A204.1 (cell line): ENCODE data around the gene CCND3.

Experiments used
- FAIRE-seq: peaks from 2 replicates; lab custom pipeline; 2012; peaks lifted over from hg19 to GRCh38; lab: Jason Lieb, UNC

Gene CCND3

DNA sequence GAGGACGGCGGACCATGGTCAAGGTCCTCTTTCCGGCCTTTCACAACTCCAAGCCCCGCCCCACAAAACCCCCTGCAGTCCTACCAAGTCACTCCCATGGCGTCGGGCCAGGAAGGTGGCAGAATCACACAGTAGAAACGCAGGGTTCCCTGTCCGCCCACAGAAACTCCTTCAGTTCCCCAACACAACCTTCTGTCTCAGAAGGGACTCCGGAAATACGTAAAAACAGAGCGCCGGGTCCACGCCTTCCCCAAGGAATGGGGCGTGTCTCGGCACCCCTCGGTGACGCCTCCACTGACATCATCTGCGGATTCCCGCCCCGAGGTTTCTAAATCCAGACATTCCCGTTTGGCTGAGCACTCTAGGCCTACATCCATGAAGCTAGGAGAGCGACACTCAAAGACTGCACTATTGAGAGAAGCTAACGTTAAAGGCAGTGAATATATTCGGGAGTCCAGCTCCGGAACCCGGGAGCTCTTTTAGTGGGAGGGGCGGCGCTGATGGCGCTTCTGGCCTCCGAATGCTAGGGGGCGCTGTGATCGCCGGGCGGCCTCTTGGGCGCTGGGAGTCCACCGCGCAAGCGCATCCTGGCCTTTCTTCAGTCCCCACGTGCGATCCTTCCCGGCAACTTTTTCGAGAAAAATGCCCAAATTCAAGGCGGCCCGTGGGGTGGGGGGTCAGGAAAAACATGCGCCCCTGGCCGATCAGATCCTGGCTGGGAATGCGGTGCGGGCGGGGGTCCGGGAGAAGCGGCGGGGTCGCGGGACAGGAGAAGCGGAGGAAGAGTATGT lies 20.5 kb downstream of the CCND3 start, which contains the start of the genes BYSL and MED20:
Gene BYSL, plus strand, starts transcription at position 579 of the 791 bp plus-strand sequence. Its CDS starts 64 bp downstream, at position 643.
Gene MED20, minus strand, starts transcription at position 219 of the 791 bp plus-strand sequence. Its CDS starts 121 bp downstream, at position 98.
- FAIRE-seq: peak; percentile 82

DNA sequence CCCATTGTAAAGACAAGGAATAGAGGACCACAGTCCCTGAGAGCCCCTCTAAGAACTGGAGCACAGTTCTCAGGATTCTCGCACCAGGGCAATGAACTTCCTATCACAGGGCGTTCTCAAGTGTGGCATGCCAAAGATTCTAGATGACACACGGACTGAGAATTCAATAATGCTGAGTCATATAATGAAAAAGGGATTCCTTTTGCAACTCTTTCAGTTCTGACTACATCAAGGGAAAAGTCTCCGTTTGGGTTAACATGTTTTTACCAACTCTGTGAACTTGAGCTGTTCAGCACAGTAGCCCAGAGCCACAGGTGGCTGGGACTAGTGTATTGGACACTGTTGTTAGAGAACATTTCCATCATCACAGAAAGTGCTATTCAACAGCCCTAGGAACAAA lies 24.1 kb downstream of the CCND3 start:
- FAIRE-seq: no peak

DNA sequence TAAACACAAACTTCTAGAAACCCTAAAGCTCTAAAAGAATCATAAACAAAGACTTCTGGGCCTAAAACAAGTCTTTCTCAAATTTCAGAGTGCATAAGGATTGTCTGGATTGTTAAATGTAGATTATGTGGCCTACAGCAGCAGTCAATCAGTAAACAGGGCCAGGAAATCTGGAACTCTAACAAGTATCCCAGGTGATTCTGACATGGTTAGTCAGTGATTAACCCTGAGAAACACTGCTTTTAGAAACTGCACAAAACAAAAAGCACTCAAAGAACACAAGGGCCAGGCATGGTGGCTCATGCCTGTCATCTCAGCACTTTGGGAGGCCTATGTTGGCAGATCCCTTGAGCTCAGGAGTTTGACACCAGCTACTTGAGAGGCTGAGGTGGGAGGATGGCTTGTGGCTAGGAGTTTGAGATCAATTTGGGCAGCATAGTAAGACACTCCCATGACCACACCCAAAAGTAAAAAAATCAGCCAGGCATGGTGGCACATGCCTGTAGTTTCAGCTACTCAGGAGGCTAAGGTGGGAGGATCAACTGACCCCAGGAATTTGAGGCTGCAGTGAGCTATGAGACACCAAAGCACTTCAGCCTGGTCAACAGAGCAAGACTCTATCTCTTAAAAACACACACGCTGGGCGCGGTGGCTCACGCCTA lies 26.6 kb downstream of the CCND3 start:
- FAIRE-seq: no peak

DNA sequence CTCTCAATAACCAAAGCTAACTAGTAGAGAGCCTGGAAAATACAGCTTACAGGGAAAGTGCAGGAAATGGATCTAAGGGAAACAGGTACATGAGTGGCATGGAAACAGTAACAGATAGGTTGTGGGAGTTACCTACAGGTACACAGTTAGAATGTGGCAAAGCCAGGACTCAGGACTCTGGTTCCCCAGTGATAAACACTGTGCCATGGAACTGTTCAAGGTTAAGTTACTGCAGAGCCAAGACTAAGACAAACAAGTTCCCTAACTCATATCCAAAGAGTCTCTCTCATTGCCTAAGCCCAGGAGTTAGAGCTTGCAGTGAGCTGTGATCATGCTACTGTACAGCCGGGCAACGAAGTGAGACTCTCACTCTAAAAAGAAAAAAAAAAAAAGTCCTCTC lies 27.3 kb downstream of the CCND3 start:
- no peak for FAIRE-seq

DNA sequence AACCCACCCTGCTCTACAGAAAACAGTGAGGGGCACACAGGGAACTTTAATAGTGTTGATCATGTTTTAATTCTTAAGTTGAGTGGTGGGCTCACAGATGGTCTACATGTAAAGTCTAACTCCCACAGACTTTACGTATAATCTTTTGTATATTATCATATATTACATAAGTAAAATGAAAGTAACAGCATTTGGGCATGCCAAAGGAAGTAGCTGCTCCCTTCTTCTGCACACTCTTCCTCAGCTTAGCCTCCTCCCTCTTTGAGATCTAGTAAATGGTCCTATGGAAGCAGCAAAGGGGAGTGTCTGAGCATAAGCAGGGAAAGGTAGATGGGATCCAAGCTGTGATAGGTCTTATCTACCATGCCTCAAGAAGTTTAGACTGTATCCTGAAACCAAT lies 31.9 kb downstream of the CCND3 start:
- FAIRE-seq: no peak

DNA sequence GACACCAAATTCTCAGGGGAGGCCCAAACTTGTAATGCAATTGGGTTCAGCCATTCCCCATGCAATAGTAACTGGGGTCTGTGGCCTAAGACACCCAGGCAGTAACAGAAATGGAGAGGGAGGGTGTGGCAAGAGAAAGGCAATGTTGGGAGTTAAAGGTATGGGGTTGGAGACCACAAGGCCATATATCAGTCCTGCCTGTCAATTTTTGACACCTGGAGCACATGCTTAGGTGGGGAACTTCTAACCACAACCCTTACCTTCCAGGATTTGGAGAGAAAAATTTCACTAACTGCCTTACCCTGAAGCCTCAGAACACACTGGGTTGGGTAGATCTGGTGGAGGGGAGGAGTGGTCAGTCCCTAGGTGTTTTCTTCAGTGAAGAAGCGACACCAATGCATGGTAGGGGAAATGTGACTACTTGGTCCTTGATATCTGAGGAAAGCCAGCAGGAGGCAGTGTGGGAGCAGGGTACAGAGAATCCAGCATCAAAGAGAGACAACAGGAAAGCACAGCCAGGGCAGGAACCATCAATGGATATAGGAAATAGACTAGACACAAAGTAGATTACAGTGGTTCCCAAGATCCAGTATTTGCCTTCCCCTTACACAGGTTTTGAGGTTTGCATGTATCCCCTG lies 39.6 kb downstream of the CCND3 start:
- no peak for FAIRE-seq

DNA sequence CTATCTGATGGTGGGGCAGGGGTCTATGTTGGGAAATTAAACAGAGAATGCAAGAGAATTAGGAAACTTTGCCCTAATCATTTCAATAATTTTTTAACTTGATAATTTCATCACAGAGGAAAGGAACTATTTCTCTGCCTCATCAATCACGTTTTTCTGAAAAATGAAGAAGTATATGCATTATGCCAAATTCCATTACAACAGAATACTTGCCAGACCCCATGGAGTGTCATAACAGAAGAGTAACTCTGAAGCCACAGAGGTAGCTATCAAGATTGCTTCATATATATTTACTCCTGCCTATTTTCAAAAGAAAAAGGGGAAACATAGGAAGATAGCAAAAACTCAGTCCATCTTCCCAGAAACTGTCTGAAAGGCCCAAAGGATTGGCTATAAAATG lies 40.7 kb downstream of the CCND3 start:
- FAIRE-seq: no peak

DNA sequence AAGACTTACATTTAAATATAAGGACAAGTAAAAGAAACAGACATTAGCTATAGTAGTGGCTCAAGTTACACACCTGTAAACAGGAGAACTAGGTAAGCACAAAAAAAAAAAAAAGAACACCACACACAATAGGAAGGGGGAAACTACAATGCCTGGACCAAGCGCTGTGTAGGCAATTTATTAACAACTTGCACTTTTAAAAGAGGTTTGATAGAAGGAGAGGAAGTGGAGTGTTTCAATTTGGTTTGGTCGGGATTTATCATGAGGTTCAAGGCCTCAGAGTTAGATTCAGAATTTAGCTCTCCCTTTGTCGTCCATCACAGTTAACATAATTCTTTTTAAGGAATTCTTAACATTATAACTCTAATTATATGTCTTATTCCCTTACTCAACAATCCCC lies 45.3 kb downstream of the CCND3 start:
- FAIRE-seq: no peak

DNA sequence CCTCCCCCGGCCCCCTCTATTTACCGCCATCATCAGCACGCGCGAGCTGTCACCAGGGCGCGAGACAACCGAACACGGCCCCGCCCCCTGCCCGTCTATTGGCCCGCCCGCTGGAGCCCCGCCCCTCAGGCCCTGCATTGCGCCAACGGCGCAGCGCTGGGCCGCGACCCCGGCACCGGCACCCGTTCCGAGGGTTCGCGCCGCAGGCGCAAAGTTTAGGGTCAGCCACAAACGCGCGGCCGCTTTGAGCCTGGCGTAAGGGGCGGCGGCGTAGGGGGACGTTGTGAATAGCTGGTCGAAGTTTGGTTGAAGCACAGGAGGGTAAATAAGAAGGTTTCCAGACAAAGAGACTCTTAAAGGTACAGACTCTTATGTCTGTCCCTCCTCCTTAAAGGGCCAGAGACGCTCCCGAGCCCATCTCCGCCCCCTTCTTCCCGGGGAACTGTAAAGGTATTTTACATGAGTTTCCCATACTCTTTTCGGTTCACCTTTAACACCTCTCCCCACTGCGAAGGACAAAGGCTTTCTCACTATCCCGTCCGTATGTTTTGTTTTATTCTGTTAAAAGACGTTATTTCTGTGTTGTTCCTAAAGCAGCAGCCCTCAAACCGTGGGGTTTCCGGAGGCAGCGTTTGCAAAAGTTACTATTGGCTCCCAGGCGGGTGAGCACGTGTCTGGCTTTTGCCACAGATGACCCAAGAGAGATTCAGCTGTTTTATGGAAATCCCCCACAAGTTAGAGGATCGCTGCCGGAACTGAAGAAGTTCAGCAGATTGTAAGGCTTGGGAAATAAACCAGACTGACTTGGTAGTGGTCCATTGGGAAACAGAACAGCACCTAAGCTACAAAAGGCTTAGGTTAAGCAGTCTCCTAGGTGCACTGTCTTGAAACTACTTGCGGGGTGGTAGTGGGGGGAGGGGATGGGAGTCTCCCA lies 46.0 kb downstream of the CCND3 start, which contains the start of gene USP49:
Gene USP49, minus strand, starts transcription at position 76 of the 934 bp plus-strand sequence. CDS start 88,392 bp downstream, outside the sequence.
- FAIRE-seq: no peak

DNA sequence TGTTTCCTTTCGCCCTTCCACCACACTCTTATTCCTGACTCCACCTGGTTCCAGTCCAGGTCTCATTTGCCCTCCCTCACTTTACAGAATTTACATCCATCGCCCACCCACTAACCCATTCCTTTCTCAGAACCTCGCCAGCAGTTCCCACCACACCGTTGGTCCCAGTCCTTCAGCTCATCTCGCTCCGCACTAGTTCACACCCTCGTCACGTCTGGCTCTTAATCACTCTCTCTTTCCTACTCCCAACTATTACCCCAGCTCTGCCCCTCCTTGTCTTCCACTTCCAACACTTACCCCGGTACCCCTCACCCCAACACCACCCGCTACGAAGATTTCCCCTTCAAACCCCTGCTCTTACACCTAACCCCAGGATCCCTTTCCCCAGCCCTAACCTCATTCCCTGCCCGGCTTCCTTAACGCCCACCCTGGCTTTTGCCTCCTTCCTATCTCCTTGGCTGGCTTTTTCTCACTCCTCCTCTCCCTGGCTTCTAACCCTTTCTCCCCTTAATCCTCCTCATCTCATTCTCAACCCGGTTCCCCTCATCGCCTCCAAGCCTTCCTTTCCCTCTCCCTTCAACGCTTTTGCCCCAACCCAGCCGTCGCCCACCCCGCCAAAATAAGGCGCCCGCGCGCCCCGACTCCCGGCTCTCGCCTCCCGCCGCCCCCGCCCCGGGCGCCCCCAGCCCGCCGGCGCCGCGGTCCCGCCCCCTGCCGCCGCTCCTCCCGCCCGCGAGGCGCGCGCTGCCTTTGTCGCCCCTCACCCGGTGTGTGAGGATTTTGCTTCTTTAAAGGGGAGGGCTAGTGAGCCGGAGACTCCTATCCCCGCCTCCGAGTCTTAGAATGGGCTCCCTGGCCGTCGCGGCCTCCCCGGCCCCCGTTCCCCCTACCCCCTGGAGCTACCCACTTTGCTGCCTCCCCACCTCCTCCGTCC lies 47.0 kb downstream of the CCND3 start:
- no peak for FAIRE-seq

DNA sequence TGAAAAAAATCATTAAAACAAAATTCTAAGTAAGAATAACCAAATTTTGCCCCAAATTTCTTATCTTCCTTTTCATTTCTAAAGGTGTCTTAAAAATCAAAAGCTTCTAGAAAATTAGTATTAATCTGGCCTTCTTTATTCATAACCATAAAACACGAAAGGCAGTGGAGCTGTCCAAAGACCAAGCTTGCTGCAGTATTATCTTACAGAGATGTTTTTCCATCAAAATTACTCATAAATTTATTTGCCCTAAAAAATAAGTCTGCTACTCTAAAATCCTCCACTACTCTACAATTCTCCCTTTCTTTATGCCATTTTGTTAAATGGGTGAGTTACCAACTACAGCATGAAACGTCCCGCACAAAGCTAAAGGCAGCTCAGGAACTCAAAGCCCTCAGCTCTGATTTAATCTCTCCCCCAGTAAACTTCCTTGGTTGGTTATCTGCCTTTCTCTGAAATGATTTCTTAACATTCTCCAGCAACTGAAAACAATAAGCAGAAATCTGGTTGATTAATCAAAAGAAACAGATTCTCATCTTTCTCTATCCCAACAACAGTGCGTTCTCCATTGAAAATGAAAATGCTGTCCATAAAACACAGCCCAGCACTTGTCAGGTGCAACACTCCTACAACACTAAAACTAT lies 48.6 kb downstream of the CCND3 start:
- FAIRE-seq: no peak

DNA sequence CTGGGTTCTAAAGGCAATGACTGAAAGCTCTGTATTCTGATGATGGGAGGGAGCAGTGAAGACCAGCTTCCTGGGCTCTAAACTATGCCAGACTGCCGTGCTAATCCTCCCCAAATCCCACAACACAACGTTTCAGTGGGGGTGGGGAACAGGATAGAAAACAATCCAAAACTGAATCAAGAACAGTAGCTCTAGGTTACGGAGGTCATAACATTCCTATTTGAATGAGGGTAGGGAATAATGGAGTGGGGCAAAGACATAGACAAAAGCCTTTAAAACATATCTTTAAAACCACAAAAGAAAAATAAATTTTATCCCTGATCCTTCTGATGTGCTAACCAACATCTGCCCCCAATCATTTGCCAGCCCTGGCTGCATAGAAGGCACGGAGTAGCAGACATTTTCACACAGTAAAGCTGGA lies 54.3 kb downstream of the CCND3 start:
- FAIRE-seq: no peak

DNA sequence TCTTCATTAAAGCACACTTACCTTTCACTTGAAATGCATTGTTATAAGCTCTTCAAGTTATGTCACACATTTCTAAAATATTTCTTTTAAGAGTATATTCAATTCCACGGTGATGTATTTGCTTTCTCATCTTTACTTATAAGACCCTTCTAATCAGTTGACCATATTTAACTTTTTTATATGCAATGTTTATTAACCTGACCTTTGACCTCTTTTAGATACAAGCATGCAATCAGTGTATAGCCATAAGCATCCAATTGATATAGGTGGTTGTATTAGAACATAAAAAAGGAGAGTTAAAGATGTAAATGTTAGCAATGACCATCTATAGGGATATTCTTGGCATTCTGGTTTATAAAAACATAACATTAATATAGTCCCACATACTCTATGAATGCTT lies 55.7 kb downstream of the CCND3 start:
- FAIRE-seq: no peak

DNA sequence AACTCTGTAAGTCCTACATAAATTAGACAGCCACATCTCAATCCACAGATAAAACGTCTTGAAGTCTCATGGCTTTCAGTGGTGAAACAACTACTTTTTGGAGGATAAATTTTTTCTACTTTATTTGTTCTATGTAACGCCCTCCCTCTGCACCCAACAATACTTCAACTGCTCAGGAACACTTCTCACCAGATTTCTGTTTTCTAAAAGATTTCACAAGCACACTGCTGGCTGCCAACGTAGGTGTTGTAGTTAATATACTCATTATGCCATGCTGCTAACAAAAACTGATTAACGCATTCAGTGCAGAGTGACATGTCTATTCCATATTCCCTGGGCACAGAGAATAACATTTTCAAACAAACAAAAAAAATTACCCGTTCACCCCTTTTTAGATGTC lies 56.7 kb downstream of the CCND3 start:
- FAIRE-seq: no peak
